ENCODE measurements around the gene PDE11A.

Gene PDE11A

GRCh38 chr2:177592945-177593344, 479.6 kb downstream of the PDE11A start:
- no peak overlapping the region for H3K27ac ChIP-seq
- TF ChIP-seq CTCF (IDR thresholded peaks at IDR 0.05) (no peak), ZFX (IDR thresholded peaks at IDR 0.05; ENCODE audit: borderline replicate concordance) (no peak)

GRCh38 chr2:177592397-177592796, 480.2 kb downstream of the PDE11A start:
- H3K27ac ChIP-seq, result no peak overlapping the region
- TF ChIP-seq ZFX (IDR thresholded peaks at IDR 0.05; ENCODE audit: borderline replicate concordance), result no peak
- no peak for TF ChIP-seq CTCF (IDR thresholded peaks at IDR 0.05)

- TF ChIP-seq CTCF (IDR thresholded peaks at IDR 0.05) (no peak), ZFX (IDR thresholded peaks at IDR 0.05; ENCODE audit: borderline replicate concordance) (no peak)
- H3K27ac ChIP-seq, result no peak overlapping the region
These were observed 483.4 kb downstream of the PDE11A start for GRCh38 chr2:177589186-177589585.

- TF ChIP-seq CTCF (IDR thresholded peaks at IDR 0.05) (no peak), ZFX (IDR thresholded peaks at IDR 0.05; ENCODE audit: borderline replicate concordance) (no peak)
- H3K27ac ChIP-seq, result no peak overlapping the region
These were observed 483.9 kb downstream of the PDE11A start for GRCh38 chr2:177588671-177589070.

GRCh38 chr2:177587371-177587770, 485.2 kb downstream of the PDE11A start:
- no peak for TF ChIP-seq ZFX (IDR thresholded peaks at IDR 0.05; ENCODE audit: borderline replicate concordance)
- TF ChIP-seq CTCF (IDR thresholded peaks at IDR 0.05), result no peak
- H3K27ac ChIP-seq, result no peak overlapping the region

- H3K27ac ChIP-seq, result no peak overlapping the region
- TF ChIP-seq CTCF (IDR thresholded peaks at IDR 0.05) (no peak), ZFX (IDR thresholded peaks at IDR 0.05; ENCODE audit: borderline replicate concordance) (no peak)
These were observed 486.4 kb downstream of the PDE11A start for GRCh38 chr2:177586154-177586553.

- H3K27ac ChIP-seq, result no peak overlapping the region
- TF ChIP-seq CTCF (IDR thresholded peaks at IDR 0.05), result no peak
- TF ChIP-seq ZFX (IDR thresholded peaks at IDR 0.05; ENCODE audit: borderline replicate concordance), result no peak
These were observed 487.2 kb downstream of the PDE11A start for GRCh38 chr2:177585234-177585863.
